Right atrium auricular region (tissue), 2 donors: ENCODE data around the gene C1orf167. TPM values are rescaled to one million over a fixed set of nuclear protein-coding genes. Genes with fewer than 3 reads are reported as not detected.

Experiments
- DNase-seq: peaks from one replicate; pipeline ENCODE4 v3.0.0-alpha.2; 2019; ENCODE audit warnings: low spot score
- H3K27ac ChIP-seq, 2 donors: fragments of 200-600 bp; sonication (generic); 1 replicate in 1 of 2; 2 replicates in 1 of 2; pipeline ENCODE4 v1.5.1; 2016 to 2019
- H3K27me3 ChIP-seq, 2 donors: fragments of 200-600 bp; sonication (generic); one replicate each; pipeline versions ENCODE4 v1.5.1 to v1.6.0; 2017 to 2019
- H3K36me3 ChIP-seq: fragments of 200-600 bp; sonication (generic); one replicate; pipeline ENCODE4 v1.5.1; 2016
- H3K4me1 ChIP-seq, 2 donors: fragments of 200-600 bp; sonication (generic); one replicate each; pipeline versions ENCODE4 v1.5.1 to v1.6.0; 2017 to 2019
- H3K4me3 ChIP-seq, 2 donors: fragments of 200-600 bp; sonication (generic); 1 replicate in 1 of 2; 2 replicates in 1 of 2; pipeline ENCODE4 v1.5.1; 2017 to 2019; ENCODE audit warnings: mild to moderate bottlenecking in 1 of 2, moderate library complexity in 1 of 2
- H3K9me3 ChIP-seq, 2 donors: fragments of 200-600 bp; sonication (generic); one replicate each; pipeline ENCODE4 v1.5.1; 2019
- total RNA-seq, 2 donors: library from RNA; depleted of rRNA; stranded (reverse); fragments of >200 nt; gene quantifications; one replicate each; pipeline ENCODE4 v1.1.0, GENCODE V29; 2016
- TF ChIP-seq, protein P1 (sequence below), 2 donors: fragments of 200-600 bp; sonication (generic); IDR thresholded peaks; one replicate each; pipeline ENCODE4 v1.5.1; 2019; ENCODE audit warnings: antibody characterized with exemption in 2 of 2

C1orf167 gene
- total RNA-seq, 2 donors from 2014 or later, result 0.85 to 1.7 TPM

GRCh38 chr1:11738783-11739182 is 23.2 kb upstream of the C1orf167 start:
- Histone ChIP-seq H3K36me3 (no peaks in the 10 kb centered on the region), H3K9me3 (no peaks in the 10 kb centered on the region), H3K4me1 (peaks cover 0 to 19% of the 10 kb centered on the region in 2 donors), H3K27ac (no peak overlapping the region), H3K4me3 (no peak overlapping the region), H3K27me3 (no peaks in the 10 kb centered on the region)
- TF ChIP-seq, protein P1, sequence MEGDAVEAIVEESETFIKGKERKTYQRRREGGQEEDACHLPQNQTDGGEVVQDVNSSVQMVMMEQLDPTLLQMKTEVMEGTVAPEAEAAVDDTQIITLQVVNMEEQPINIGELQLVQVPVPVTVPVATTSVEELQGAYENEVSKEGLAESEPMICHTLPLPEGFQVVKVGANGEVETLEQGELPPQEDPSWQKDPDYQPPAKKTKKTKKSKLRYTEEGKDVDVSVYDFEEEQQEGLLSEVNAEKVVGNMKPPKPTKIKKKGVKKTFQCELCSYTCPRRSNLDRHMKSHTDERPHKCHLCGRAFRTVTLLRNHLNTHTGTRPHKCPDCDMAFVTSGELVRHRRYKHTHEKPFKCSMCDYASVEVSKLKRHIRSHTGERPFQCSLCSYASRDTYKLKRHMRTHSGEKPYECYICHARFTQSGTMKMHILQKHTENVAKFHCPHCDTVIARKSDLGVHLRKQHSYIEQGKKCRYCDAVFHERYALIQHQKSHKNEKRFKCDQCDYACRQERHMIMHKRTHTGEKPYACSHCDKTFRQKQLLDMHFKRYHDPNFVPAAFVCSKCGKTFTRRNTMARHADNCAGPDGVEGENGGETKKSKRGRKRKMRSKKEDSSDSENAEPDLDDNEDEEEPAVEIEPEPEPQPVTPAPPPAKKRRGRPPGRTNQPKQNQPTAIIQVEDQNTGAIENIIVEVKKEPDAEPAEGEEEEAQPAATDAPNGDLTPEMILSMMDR (IDR thresholded peaks at IDR 0.05), result no peak
- no peak for DNase-seq

- Histone ChIP-seq H3K36me3 (no peaks in the 10 kb centered on the region), H3K9me3 (no peaks in the 10 kb centered on the region), H3K27ac (no peak overlapping the region), H3K4me3 (no peak overlapping the region), H3K27me3 (no peaks in the 10 kb centered on the region), H3K4me1 (peaks cover 0 to 15% of the 10 kb centered on the region in 2 donors)
- DNase-seq, result no peak
- TF ChIP-seq, protein P1 (IDR thresholded peaks at IDR 0.05), result no peak
These were observed 21.5 kb upstream of the C1orf167 start for GRCh38 chr1:11740258-11741192.

DNA sequence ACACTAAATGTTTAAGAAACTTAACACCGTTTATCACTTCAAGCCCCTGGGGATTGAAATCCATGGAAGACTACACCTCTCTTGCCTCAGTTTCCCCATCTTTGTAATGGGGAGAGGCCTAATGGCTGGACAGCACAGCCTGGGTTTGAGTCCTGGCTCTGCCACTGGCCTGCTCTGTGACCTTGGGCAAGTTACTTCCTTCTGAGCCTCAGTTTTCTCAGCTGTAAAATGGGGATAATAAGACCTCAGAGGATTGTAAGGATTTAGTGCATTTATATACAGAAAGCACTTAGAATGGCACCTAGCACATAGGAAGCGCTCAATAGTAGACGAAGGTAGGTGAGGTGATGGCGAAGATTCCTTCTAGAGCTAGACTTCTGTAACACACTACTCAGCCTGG is 20.5 kb upstream of the C1orf167 start:
- Histone ChIP-seq H3K27ac (no peak overlapping the region), H3K4me3 (no peak overlapping the region), H3K36me3 (no peaks in the 10 kb centered on the region), H3K4me1 (peaks cover 0 to 15% of the 10 kb centered on the region in 2 donors), H3K9me3 (no peaks in the 10 kb centered on the region), H3K27me3 (no peaks in the 10 kb centered on the region)
- no peak for DNase-seq
- TF ChIP-seq, protein P1 (IDR thresholded peaks at IDR 0.05), result no peak

- TF ChIP-seq, protein P1 (IDR thresholded peaks at IDR 0.05), result no peak
- peaks cover 0 to 15% of the 10 kb centered on the region in 2 donors for H3K4me1 ChIP-seq
- H3K27me3 ChIP-seq, result no peaks in the 10 kb centered on the region
- H3K27ac ChIP-seq, result no peak overlapping the region
- no peaks in the 10 kb centered on the region for H3K36me3 ChIP-seq
- H3K4me3 ChIP-seq, result no peak overlapping the region
- no peaks in the 10 kb centered on the region for H3K9me3 ChIP-seq
- DNase-seq, result no peak
These were observed 20.0 kb upstream of the C1orf167 start for GRCh38 chr1:11741919-11742558.

DNA sequence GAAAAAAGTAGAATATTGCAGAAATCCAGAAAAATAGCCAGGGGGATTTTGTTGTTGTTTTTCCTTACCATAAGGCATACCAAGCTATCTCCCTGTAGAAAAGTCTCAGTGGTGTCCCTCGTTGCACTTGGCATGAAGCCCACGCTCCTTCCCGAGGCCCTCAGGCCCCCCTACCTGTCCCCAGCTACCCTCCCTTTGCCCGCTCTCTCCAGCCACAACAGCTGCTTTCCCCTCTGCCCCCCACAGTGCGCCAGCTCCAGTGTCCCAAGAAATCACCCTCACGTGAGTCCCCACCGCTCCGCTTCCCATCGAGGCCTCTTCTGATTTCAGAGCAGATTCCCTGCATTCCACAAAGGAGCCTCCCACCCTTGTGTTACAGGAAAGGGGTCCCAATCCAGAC is 17.7 kb upstream of the C1orf167 start:
- H3K4me3 ChIP-seq, result no peak overlapping the region

More for the DNA sequence above, 17.7 kb upstream of the C1orf167 start:
- Histone ChIP-seq H3K36me3 (peaks cover 10% of the 10 kb centered on the region), H3K4me1 (peaks cover 0 to 22% of the 10 kb centered on the region in 2 donors), H3K27ac (no peak overlapping the region), H3K27me3 (no peaks in the 10 kb centered on the region), H3K9me3 (no peaks in the 10 kb centered on the region)
- TF ChIP-seq, protein P1 (IDR thresholded peaks at IDR 0.05), result no peak
- DNase-seq, result no peak
